ENCODE data around the gene AVPR2. TPM values are rescaled to one million over a fixed set of nuclear protein-coding genes. Genes with fewer than 3 reads are reported as not detected.

AVPR2 gene
- total RNA-seq, 1 donor from 2014 or later: not detected

- Mint-ChIP-seq H3K9me3 (ENCODE audit: unreplicated experiment) (peaks cover 2% of the 10 kb centered on the region), H3K4me3 (ENCODE audit: unreplicated experiment) (peak overlapping the region; percentile 41), H3K27ac (ENCODE audit: unreplicated experiment) (peak overlapping the region; percentile 91), H3K27me3 (ENCODE audit: unreplicated experiment) (peaks cover 3% of the 10 kb centered on the region), H3K36me3 (ENCODE audit: unreplicated experiment) (no peaks in the 10 kb centered on the region), H3K4me1 (ENCODE audit: low read depth, unreplicated experiment) (peaks cover 3% of the 10 kb centered on the region)
- peak; percentile 81 for DNase-seq
- TF ChIP-seq, protein P1, sequence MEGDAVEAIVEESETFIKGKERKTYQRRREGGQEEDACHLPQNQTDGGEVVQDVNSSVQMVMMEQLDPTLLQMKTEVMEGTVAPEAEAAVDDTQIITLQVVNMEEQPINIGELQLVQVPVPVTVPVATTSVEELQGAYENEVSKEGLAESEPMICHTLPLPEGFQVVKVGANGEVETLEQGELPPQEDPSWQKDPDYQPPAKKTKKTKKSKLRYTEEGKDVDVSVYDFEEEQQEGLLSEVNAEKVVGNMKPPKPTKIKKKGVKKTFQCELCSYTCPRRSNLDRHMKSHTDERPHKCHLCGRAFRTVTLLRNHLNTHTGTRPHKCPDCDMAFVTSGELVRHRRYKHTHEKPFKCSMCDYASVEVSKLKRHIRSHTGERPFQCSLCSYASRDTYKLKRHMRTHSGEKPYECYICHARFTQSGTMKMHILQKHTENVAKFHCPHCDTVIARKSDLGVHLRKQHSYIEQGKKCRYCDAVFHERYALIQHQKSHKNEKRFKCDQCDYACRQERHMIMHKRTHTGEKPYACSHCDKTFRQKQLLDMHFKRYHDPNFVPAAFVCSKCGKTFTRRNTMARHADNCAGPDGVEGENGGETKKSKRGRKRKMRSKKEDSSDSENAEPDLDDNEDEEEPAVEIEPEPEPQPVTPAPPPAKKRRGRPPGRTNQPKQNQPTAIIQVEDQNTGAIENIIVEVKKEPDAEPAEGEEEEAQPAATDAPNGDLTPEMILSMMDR (IDR thresholded peaks at IDR 0.05; ENCODE audit: partially characterized antibody, unreplicated experiment): peak; percentile 68
Observed at GRCh38 chrX:153947009-153947769, 42.7 kb downstream of the AVPR2 start.

DNA sequence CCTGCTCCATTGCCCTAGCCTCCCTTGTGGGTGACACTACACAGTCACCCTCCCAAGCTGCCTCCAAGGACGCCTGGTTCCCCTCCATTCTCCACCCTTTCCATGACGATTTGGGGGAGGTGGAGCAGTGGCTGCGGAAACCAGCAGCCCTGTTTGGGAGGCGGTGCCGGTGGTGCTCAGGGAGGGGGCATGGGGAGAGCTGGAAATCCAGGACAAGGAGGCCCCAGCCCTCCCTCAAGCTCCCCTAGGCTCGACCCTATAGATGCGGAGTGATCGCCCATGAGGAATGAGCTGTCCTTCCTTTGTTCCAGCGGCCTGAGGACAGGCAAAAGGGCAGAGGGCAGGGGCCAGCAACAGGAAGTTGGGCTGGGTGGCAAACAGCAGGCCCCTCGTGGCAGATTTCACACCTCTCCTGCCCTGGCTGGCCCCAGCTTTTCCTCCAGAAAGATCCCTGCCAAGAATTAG lies 43.6 kb downstream of the AVPR2 start:
- H3K9me3 Mint-ChIP-seq (ENCODE audit: unreplicated experiment): peaks cover 2% of the 10 kb centered on the region

GRCh38 chrX:153948847-153949805 lies 44.7 kb downstream of the AVPR2 start:
- TF ChIP-seq, protein P1 (IDR thresholded peaks at IDR 0.05; ENCODE audit: partially characterized antibody, unreplicated experiment): no peak
- no peak for DNase-seq
- peaks cover 2% of the 10 kb centered on the region for H3K9me3 Mint-ChIP-seq (ENCODE audit: unreplicated experiment)
- H3K27me3 Mint-ChIP-seq (ENCODE audit: unreplicated experiment): peaks cover 3% of the 10 kb centered on the region
- H3K36me3 Mint-ChIP-seq (ENCODE audit: unreplicated experiment): no peaks in the 10 kb centered on the region
- H3K27ac Mint-ChIP-seq (ENCODE audit: unreplicated experiment): peak overlapping the region; percentile 77
- H3K4me3 Mint-ChIP-seq (ENCODE audit: unreplicated experiment): no peak overlapping the region
- H3K4me1 Mint-ChIP-seq (ENCODE audit: low read depth, unreplicated experiment): peaks cover 3% of the 10 kb centered on the region

More for the DNA sequence above, 43.6 kb downstream of the AVPR2 start:
- Mint-ChIP-seq H3K36me3 (ENCODE audit: unreplicated experiment) (no peaks in the 10 kb centered on the region), H3K4me3 (ENCODE audit: unreplicated experiment) (no peak overlapping the region), H3K27me3 (ENCODE audit: unreplicated experiment) (peaks cover 3% of the 10 kb centered on the region), H3K27ac (ENCODE audit: unreplicated experiment) (peak overlapping the region; percentile 72), H3K4me1 (ENCODE audit: low read depth, unreplicated experiment) (peaks cover 3% of the 10 kb centered on the region)
- DNase-seq: no peak
- TF ChIP-seq, protein P1 (IDR thresholded peaks at IDR 0.05; ENCODE audit: partially characterized antibody, unreplicated experiment): no peak

DNA sequence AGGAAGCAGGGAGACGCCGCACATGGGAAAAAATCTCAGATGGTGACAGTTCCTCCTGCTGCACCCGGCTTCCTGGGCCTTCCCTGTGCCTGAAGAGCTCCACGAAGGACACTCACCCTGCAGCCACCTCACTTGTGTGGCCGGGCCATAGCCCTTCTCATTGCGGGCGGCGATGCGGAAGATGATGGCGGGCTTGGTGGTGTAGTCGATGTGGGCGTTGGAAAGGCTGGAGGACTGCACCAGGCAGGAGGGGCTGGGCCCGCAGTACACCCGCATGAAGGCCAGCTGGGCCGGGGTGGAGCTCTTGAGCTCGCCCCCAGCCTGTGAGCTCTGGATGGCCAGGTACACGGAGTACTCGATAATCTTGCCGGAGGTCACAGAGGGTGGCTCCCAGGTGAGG lies 45.7 kb downstream of the AVPR2 start:
- no peak overlapping the region for H3K4me3 Mint-ChIP-seq (ENCODE audit: unreplicated experiment)
- peaks cover 3% of the 10 kb centered on the region for H3K27me3 Mint-ChIP-seq (ENCODE audit: unreplicated experiment)
- no peak for DNase-seq
- peaks cover 3% of the 10 kb centered on the region for H3K4me1 Mint-ChIP-seq (ENCODE audit: low read depth, unreplicated experiment)
- peak overlapping the region; percentile 55 for H3K27ac Mint-ChIP-seq (ENCODE audit: unreplicated experiment)
- H3K9me3 Mint-ChIP-seq (ENCODE audit: unreplicated experiment): peaks cover 4% of the 10 kb centered on the region
- TF ChIP-seq, protein P1 (IDR thresholded peaks at IDR 0.05; ENCODE audit: partially characterized antibody, unreplicated experiment): no peak
- H3K36me3 Mint-ChIP-seq (ENCODE audit: unreplicated experiment): no peaks in the 10 kb centered on the region

Data from glutamatergic neuron (in vitro differentiated cells).